Erythroblast (primary cell): Measurements from ENCODE around the gene C19orf12.

Source experiments
- GATA1 ChIP-seq: IDR thresholded peaks from 2 replicates; pipeline ENCODE4 v1.6.1; 2011; ENCODE audit warnings: low read depth, mild to moderate bottlenecking, control low read depth, low read length, moderate library complexity
- POLR2A ChIP-seq: IDR thresholded peaks from 2 replicates; pipeline ENCODE4 v1.6.1; 2011; ENCODE audit warnings: mild to moderate bottlenecking, low read length

- TF ChIP-seq POLR2A (no peak), GATA1 (no peak)
Observed at GRCh38 chr19:29714371-29714952, 599 bp downstream of the C19orf12 start.
